ENCODE measurements around the gene SART3. TPM values are rescaled to one million over a fixed set of nuclear protein-coding genes. Genes with fewer than 3 reads are reported as not detected.
"Not testable (repeated sequence)": the region's sequence is repeated elsewhere in the genome, so short reads cannot be mapped to it uniquely, and the experiment has no call there.

SART3 gene
- total RNA-seq, 1 experiment from 2014 or later: 70.4 TPM

GRCh38 chr12:108498136-108498535 lies 62.8 kb downstream of the SART3 start:
- no peak for DNase-seq (ENCODE audit: extremely low read depth, low read depth)

- DNase-seq (ENCODE audit: extremely low read depth, low read depth): no peak
These were observed 65.0 kb downstream of the SART3 start for GRCh38 chr12:108495823-108496579.

GRCh38 chr12:108495054-108495453 lies 65.9 kb downstream of the SART3 start:
- peak; percentile 49 for DNase-seq (ENCODE audit: extremely low read depth, low read depth)

- DNase-seq (ENCODE audit: extremely low read depth, low read depth): no peak
These were observed 69.7 kb downstream of the SART3 start for GRCh38 chr12:108491256-108491655.

DNA sequence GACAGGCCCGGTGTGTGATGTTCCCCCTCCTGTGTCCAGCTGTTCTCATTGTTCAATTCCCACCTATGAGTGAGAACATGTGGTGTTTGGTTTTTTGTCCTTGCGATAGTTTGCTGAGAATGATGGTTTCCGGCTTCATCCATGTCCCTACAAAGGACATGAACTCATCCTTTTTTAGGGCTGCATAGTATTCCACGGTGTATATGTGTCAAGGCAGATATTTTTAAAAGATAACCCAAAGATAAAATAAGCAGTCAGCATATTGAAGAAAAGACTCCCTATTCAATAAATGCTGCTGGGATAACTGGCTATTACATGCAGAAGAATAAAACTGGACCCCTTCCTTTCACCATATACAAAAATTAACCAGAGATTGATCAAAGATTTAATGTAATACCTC lies 73.9 kb downstream of the SART3 start:
- DNase-seq (ENCODE audit: extremely low read depth, low read depth): not testable (repeated sequence)

GRCh38 chr12:108485371-108485770 lies 75.6 kb downstream of the SART3 start:
- DNase-seq (ENCODE audit: extremely low read depth, low read depth): not testable (repeated sequence)

DNA sequence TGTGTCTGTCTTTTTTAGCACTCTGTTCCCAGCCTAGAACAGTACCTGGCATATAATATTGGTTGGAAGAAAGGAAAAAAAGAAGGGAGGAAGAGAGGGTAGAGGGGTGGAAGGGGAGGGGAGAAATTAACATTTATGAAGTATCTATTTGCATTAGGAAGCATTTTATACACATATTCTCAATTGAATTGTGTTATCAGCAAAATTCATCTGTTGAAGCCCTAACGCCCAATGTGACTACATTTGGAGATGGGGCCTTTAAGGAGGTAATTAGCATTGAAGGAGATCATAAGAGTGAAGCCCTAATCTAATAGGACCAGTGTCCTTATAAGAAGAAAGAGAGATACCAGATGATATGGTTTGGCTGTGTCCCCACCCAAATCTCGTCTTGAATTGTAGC lies 76.1 kb downstream of the SART3 start:
- no peak for DNase-seq (ENCODE audit: extremely low read depth, low read depth)

GRCh38 chr12:108484431-108484830 lies 76.5 kb downstream of the SART3 start:
- no peak for DNase-seq (ENCODE audit: extremely low read depth, low read depth)

- no peak for DNase-seq (ENCODE audit: extremely low read depth, low read depth)
These were observed 77.5 kb downstream of the SART3 start for GRCh38 chr12:108483213-108484059.

- DNase-seq (ENCODE audit: extremely low read depth, low read depth): peak; percentile 22
These were observed 78.2 kb downstream of the SART3 start for GRCh38 chr12:108482717-108483212.

DNA sequence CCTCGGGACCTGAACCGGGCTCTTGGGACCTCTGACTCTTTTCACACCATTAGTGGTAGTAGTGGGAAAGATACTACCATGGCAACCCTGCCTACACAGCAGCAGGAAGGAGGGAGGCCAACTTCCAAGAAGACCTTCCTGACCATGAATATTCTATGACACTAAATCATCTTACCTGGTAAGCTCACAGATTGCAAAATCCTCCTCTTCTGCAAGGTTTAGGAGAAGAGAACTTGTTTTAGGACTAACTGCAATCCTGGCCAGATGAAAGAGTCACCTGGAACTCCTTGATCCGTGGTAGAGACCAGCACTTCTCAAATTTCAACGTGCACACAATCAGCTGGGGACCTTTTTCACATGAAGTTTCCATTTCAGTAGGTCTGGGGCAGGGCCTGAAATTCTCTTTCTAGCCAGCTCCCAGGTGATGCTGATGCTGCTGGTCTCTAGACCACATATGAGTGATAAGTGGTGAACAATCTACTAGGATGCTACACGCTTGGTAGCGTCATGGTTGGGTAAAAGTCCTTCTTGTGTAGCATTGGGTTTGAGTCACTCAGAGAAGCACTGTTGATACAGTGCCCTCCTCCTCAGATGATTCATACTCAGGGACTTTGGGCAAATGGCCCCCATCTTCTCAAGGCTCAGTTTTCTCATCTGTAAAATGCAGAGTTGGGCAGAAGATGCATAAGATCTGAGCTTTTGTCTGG lies 81.5 kb downstream of the SART3 start:
- no peak for DNase-seq (ENCODE audit: extremely low read depth, low read depth)

- DNase-seq (ENCODE audit: extremely low read depth, low read depth): no peak
These were observed 82.3 kb downstream of the SART3 start for GRCh38 chr12:108478611-108479206.

- no peak for DNase-seq (ENCODE audit: extremely low read depth, low read depth)
These were observed 83.1 kb downstream of the SART3 start for GRCh38 chr12:108477881-108478259.

DNA sequence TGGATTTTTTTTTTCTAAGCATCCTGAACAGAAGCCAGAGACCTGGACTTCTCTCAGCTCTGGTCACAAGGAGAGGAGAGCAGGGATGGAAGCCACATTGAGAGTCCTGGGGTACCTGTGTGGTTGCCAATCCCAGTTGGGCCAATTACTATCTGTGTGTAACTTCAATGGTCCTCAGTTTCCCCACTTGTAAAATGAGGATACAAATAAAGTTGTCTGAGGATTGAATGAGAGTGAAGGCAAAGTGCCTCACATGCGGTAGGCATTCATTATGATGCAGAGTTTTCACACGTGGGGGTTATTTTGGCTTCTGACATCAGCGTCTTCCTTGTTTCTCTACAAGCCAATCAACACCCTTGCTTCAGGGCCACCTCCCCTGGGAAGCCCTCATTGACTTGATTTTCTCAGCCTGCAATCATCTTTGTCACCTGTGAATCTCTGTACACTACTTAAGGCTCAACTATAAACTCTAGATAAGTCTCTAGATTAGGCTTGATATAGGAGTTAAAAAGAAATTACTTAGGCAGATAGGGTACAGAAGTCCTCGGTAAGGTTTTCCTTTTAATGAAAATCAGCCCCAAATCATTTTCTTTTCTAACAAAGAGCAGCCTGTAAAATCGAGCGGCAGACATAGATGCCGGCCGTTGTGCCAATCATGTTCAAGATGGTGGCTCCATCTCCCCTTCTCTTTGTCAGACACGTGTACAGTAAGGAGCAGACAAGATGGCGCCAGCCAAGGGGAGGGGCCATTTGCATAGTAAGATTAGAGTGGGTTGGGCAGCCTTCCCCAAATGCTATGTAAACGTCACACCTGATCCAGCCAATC lies 83.7 kb downstream of the SART3 start:
- no peak for DNase-seq (ENCODE audit: extremely low read depth, low read depth)

- DNase-seq (ENCODE audit: extremely low read depth, low read depth): no peak
These were observed 85.6 kb downstream of the SART3 start for GRCh38 chr12:108475396-108475795.

GRCh38 chr12:108473400-108474055 lies 87.4 kb downstream of the SART3 start:
- DNase-seq (ENCODE audit: extremely low read depth, low read depth): no peak

Data from NCI-H460 (cell line).